COR-L47 (cell line): ENCODE measurements around the gene SPINK6.

Source experiments
- DNase-seq: peaks from one replicate; lab custom pipeline; 2025; lab: John Stamatoyannopoulos, UW

SPINK6 gene

GRCh38 chr5:148202531-148203203 lies at the start of gene SPINK6:
Gene SPINK6 (plus strand): TSS chr5:148203042. CDS start chr5:148203097, 55 bp downstream.
- no peak for DNase-seq

- DNase-seq, result no peak
Measured at GRCh38 chr5:148156609-148157008, 46.2 kb upstream of the SPINK6 start.

GRCh38 chr5:148162038-148162437 lies 40.8 kb upstream of the SPINK6 start:
- DNase-seq, result no peak

DNA sequence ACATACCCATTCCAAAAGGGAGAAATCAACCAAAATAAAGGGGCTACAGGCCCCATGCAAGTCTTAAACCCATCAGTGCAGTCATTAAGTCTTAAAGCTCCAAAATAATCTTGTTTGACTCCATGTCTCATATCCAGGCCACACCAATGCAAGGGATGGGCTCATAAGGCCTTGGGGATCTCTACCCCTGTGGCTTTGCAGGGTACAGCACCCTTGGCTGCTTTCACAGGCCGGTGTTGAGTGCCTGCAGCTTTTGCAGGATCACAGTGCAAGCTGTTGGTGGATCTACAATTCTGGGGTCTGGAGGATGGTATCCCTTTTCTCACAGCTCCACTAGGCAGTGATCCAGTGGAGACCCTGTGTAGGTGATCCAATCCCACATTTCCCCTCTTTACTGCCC lies 39.5 kb upstream of the SPINK6 start:
- DNase-seq, result no peak

GRCh38 chr5:148166550-148167283 lies 36.1 kb upstream of the SPINK6 start:
- DNase-seq, result no peak

- DNase-seq, result no peak
Measured at GRCh38 chr5:148168246-148168645, 34.6 kb upstream of the SPINK6 start, which contains the start of gene SPINK14. Gene SPINK14 (plus strand): TSS chr5:148168546. CDS start chr5:148169733, 1,187 bp downstream.

DNA sequence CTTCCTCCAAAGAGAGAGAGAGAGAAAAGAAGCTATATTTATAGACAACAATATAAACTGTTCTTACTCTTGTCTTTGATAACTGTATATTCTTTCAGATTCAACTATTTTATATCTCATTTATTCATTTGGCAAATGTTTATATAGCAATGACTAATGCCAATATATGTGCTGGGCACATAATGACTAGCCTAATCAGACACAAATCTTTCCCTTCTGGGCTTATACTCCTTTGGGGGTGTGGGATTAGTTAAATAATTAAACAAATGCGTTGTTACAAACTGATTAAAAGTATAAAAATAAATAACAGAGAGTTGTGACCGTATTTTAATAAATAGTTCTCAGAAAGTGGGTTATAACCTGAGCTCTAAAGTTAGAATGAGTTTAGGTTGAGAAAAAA lies 30.5 kb upstream of the SPINK6 start:
- no peak for DNase-seq

DNA sequence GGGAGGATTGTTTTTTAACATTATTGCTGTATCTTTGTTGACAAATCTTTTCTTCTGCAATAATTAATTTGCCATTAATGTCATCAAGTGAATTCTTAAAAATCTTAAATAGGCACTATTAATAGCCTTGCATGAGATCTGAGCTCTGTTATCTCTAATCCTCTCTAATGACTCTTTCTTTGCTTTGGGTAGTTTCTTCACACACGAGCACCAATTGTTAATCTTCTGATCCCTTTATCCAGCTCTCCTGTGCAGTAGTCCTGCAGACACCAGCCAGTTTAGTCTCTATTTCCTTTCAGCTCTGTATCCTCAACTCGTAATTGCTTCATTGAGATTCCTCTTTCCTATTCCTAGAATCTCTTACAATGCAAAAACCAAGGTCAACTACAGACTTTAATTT lies 26.4 kb upstream of the SPINK6 start:
- no peak for DNase-seq

DNA sequence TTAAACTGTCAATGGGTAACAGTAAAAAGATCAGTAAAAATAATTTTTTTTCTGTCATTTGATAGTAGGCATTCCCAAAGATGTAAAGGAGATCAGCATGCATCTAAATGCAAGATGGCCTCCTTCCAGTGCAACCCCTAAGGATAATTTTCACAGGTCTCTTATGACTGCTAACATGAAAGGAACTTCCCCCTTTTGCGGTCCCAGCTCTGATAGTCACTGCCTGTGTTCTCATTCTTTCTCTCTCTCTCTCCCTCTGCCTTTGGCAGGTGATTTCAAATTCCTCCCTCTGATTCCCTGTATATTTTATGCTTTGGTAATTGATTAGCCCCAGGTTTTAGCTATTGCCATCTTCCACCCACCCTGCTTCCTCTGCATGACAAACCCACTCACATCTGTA lies 25.6 kb upstream of the SPINK6 start:
- no peak for DNase-seq

- DNase-seq, result peak; percentile 56
Measured at GRCh38 chr5:148179234-148179824, 23.5 kb upstream of the SPINK6 start.

DNA sequence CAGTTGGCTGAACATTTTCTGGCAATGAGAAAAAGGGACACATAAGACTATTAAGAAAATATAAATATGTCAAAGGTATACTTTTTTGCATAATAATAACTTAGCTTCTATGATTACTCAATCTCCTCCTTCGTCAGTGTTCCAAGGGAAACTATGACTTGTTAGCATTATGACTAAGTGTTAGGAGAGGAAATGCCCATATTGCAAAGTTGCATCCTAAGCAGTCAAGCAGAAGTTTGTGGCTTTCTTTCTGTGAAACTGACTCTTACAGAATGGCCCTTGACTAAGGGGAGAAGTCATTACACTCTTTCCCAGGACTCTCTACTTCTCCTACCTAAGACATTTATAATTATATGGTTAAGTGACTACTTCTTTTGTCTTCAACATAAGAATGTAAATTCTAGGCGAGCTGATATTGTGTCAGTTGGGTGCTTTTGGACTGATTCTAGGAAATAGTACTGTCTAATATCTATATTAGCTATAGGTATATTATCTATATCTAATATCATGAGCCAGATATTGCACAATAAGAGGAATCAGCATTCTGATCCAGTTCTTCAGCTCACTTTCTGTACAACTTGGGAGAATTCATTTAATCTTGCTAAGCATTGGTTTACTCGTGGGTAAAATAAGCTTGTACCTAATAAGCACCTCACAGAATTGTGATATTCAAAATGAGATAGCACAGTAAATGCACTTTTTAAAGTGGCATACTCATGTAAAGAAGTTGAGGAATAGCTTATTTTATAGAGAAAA lies 16.4 kb upstream of the SPINK6 start:
- DNase-seq, result no peak

- no peak for DNase-seq
Measured at GRCh38 chr5:148191010-148191409, 11.8 kb upstream of the SPINK6 start.

DNA sequence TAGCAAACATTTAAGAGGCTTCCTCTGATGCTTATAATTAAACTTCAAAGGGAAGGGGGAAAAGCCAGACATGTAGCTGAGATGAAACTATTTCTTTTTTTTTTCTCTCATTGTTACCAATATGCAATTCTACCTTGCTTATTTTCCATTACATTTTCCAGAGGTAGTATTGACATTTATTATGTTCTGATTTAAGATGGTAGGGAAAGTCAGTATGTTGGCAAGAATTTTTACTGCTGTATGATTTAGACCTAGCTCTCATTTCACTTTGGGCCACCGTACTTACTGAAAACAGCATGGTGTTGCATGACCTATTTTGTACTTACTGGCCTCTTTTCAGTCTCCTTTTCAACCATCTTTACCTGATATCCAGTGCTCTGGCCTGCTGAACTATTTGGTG lies 9.6 kb upstream of the SPINK6 start:
- no peak for DNase-seq

GRCh38 chr5:148201151-148201550 lies 1.7 kb upstream of the SPINK6 start:
- no peak for DNase-seq

GRCh38 chr5:148205044-148205806 lies 2.4 kb downstream of the SPINK6 start:
- DNase-seq, result no peak

- no peak for DNase-seq
Measured at GRCh38 chr5:148205865-148206264, 3.0 kb downstream of the SPINK6 start.

DNA sequence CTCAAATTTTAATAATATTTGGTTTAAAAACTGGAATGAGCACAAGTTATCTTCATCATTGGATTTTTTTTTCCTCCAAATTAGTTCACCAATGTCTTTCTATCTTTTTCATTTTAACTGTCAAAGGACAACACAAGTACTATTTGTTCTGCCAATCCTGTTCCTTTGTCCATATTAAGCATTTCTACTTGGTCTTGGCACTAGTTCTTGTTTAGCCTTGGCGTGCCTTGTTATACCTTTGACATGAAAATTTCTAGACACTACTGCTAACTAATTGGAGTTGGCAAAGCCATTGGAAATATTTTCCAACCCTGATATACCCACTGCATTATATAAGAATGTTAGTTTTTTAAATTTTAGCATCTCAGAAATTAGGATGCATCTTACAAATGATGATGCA lies 3.8 kb downstream of the SPINK6 start:
- no peak for DNase-seq

DNA sequence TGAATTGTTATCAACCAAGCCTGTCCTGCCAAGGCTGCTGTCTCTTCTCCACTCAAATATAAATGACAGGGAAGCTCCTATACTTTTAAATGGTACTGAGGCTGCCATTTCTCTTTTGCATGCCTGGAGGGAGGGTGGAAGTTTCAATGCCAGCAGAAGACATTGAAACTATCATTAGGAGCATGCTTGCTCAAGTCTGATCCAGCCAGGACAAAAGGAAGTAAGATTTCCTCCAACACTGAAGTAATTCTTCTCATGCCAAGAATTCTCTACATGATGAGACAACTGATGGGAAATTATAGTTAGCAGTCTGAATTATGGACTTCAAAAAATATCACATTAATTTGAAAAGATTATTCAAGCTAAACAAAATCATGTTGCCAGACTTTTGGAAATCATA lies 5.4 kb downstream of the SPINK6 start:
- no peak for DNase-seq

DNA sequence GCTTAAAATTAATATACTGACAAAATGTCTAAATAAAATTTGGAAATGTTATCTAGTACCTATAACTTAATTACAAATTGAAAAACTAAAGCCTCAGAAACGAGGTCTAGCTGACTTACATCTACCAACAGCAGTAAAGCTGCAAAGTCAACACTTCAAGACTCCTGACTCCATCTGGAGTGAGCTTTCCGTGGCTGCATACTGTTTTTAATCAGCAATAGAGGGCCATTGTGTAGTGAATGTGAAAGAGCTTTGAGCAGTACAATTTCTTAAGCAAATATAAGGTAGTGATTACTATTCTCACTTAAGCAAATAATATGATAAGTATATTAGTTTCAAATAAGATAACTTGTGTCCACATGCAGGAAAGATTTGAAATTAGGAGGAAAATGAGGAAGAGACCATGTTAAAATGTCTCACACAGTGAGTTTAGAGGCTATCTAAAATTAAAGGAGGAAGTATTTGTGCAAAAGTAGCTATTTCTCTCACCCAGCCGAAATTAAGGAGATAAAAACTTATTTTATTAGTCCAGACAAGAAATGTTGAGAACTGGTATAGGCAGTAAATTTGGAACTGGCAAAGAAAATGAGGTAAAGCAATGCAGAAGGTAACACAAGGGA lies 6.4 kb downstream of the SPINK6 start:
- no peak for DNase-seq

- no peak for DNase-seq
Measured at GRCh38 chr5:148214665-148215185, 11.9 kb downstream of the SPINK6 start.

- DNase-seq, result no peak
Measured at GRCh38 chr5:148221508-148221907, 18.7 kb downstream of the SPINK6 start.
